ENCODE measurements around the gene ANTXR1.

The ANTXR1 gene

DNA sequence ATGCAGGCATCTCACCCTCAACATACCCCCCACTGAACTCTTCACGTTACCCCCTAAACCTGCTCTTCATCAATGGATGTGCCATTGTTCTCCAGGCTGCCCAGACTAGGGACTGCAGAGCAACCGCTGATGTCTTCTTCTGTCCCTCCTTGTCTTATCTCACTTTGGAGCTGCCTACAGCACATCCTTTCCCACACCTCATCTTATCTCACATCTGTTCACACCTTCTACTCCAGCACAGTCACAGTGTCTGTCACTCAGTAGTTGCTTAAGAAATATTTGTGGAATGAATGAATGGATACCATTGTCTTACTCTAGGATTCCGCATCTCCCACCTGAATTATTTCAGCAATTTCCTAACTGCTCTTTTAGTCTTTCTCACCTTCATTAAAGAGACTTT lies 144.5 kb downstream of the ANTXR1 start:
- TF ChIP-seq, protein P1, sequence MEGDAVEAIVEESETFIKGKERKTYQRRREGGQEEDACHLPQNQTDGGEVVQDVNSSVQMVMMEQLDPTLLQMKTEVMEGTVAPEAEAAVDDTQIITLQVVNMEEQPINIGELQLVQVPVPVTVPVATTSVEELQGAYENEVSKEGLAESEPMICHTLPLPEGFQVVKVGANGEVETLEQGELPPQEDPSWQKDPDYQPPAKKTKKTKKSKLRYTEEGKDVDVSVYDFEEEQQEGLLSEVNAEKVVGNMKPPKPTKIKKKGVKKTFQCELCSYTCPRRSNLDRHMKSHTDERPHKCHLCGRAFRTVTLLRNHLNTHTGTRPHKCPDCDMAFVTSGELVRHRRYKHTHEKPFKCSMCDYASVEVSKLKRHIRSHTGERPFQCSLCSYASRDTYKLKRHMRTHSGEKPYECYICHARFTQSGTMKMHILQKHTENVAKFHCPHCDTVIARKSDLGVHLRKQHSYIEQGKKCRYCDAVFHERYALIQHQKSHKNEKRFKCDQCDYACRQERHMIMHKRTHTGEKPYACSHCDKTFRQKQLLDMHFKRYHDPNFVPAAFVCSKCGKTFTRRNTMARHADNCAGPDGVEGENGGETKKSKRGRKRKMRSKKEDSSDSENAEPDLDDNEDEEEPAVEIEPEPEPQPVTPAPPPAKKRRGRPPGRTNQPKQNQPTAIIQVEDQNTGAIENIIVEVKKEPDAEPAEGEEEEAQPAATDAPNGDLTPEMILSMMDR (IDR thresholded peaks at IDR 0.05; ENCODE audit: low read depth, low read length, missing control alignments): no peak
- no peak overlapping the region for H3K4me3 ChIP-seq (replicated peaks; ENCODE audit: low read depth, low read length)
- no peak for DNase-seq (ENCODE audit: extremely low read depth, low read depth)

DNA sequence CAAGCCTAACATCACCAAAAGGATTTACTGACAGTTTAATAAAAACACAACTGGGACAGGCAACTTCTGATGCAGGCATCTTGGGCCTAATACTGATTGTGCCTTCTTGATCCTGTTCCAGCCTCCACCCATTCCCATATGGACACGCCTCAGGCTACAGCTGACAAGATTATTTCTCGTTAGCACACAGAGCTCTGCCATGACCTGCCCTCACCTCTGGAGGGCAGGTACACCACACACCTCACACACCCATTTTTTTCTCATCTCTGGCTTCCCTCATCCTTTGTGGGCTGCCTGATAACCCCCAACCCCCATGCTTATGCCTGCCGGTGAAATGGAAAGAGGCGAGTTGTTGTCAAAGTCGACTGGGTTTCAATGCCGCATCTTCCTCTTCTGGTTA lies 147.0 kb downstream of the ANTXR1 start:
- TF ChIP-seq, protein P1 (IDR thresholded peaks at IDR 0.05; ENCODE audit: low read depth, low read length, missing control alignments): no peak
- no peak overlapping the region for H3K4me3 ChIP-seq (replicated peaks; ENCODE audit: low read depth, low read length)
- no peak for DNase-seq (ENCODE audit: extremely low read depth, low read depth)

DNA sequence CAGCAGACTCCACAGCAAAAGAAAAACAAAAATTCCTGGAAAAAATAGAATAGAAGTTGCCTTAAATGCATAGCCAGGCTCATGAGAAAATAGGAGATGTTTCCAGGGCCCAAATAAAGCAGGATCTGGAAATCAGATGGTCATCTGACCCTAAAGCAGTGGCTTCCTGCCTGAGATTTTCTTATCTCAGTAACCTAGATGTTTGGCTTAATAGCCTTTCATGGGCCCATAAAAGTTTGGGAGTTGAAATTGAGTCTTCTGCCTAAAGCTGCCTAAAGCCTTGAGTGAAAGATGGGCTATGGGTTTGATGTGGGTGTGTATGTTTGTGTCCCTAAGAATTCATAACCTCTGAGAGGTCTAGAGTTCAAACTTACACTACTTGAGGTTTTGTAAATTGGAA lies 149.1 kb downstream of the ANTXR1 start:
- no peak overlapping the region for H3K4me3 ChIP-seq (replicated peaks; ENCODE audit: low read depth, low read length)
- DNase-seq (ENCODE audit: extremely low read depth, low read depth): no peak
- TF ChIP-seq, protein P1 (IDR thresholded peaks at IDR 0.05; ENCODE audit: low read depth, low read length, missing control alignments): no peak

GRCh38 chr2:69163109-69163508 lies 150.1 kb downstream of the ANTXR1 start:
- no peak for DNase-seq (ENCODE audit: extremely low read depth, low read depth)
- no peak overlapping the region for H3K4me3 ChIP-seq (replicated peaks; ENCODE audit: low read depth, low read length)

DNA sequence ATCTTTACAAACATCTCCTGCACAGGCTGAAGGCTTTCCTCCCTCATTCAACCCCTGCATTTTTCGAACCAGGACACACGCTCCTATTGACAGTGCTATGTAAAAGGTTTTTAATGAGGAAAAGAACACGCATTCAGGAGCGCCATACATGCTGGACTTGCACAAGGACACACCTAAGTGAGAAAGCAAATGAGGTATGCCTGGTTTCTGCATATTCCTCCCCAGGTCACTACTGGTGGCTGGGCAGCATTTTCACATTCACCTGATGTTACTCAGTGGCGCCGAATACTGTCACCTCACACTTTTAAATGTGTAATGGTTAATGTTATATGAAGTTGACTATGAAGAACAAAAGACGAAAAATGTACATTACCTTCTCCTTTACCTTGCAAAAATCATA lies 150.6 kb downstream of the ANTXR1 start:
- no peak for DNase-seq (ENCODE audit: extremely low read depth, low read depth)
- H3K4me3 ChIP-seq (replicated peaks; ENCODE audit: low read depth, low read length): no peak overlapping the region
- TF ChIP-seq, protein P1 (IDR thresholded peaks at IDR 0.05; ENCODE audit: low read depth, low read length, missing control alignments): no peak

More at GRCh38 chr2:69163109-69163508, 150.1 kb downstream of the ANTXR1 start:
- TF ChIP-seq, protein P1 (IDR thresholded peaks at IDR 0.05; ENCODE audit: low read depth, low read length, missing control alignments): no peak

GRCh38 chr2:69164061-69164778 lies 151.2 kb downstream of the ANTXR1 start:
- TF ChIP-seq, protein P1 (IDR thresholded peaks at IDR 0.05; ENCODE audit: low read depth, low read length, missing control alignments): no peak
- DNase-seq (ENCODE audit: extremely low read depth, low read depth): no peak
- H3K4me3 ChIP-seq (replicated peaks; ENCODE audit: low read depth, low read length): no peak overlapping the region
